HepG2 (cell line): ENCODE data around the gene KCNE2. TPM values are rescaled to one million over a fixed set of nuclear protein-coding genes. Genes with fewer than 3 reads are reported as not detected.

Experiments used
- ATF7 ChIP-seq, 2 experiments: fragments of 450-650 bp in 1 of 2; sonication (generic) in 1 of 2; formaldehyde crosslinking in 1 of 2; IDR thresholded peaks; 2 replicates each; pipeline versions ENCODE4 v1.4.0 to v1.6.1; 2016 to 2020; ENCODE audit warnings: antibody characterized with exemption in 1 of 2, mild to moderate bottlenecking in 1 of 2, missing genetic modification reagents in 1 of 2
- KLF12 ChIP-seq: sonication (generic); formaldehyde crosslinking; IDR thresholded peaks from 2 replicates; pipeline ENCODE4 v1.4.0; 2020; ENCODE audit warnings: missing genetic modification reagents, borderline replicate concordance
- MEF2D ChIP-seq: sonication (generic); formaldehyde crosslinking; IDR thresholded peaks from 2 replicates; pipeline ENCODE4 v1.5.1; 2020; ENCODE audit warnings: mild to moderate bottlenecking, missing genetic modification reagents
- RAD51 ChIP-seq: fragments of 450-650 bp; IDR thresholded peaks from 2 replicates; pipeline ENCODE4 v1.6.1; 2016; ENCODE audit warnings: borderline replicate concordance
- SNAI1 ChIP-seq: sonication (generic); formaldehyde crosslinking; IDR thresholded peaks from 2 replicates; pipeline ENCODE4 v1.5.0; 2020; ENCODE audit warnings: mild to moderate bottlenecking, missing genetic modification reagents, borderline replicate concordance
- SP2 ChIP-seq: sonication (generic); formaldehyde crosslinking; IDR thresholded peaks from 2 replicates; pipeline ENCODE4 v1.5.1; 2020; ENCODE audit warnings: mild to moderate bottlenecking, missing genetic modification reagents
- polyA plus RNA-seq, 8 experiments: library from polyadenylated mRNA; depleted of rRNA in 3 of 8; stranded (reverse) in 7 of 8; unstranded in 1 of 8; fragments of >200 nt; fragmentation: Illumina TruSeq in 4 of 8; extraction: Trizol in 4 of 8; gene quantifications; 2 replicates each; pipeline versions ENCODE4 v1.2.1 to v1.2.3, GENCODE V29; 2011 to 2016; ENCODE audit warnings: low read depth in 4 of 8, missing spikeins in 1 of 8, mixed read lengths in 1 of 8; ENCODE audit not compliant: insufficient read depth in 1 of 8
- total RNA-seq, 5 experiments: library from RNA; depleted of rRNA; stranded (reverse); fragments of >200 nt; fragmentation: Illumina TruSeq; extraction: Trizol; gene quantifications; 2 replicates each; pipeline ENCODE4 v1.2.3, GENCODE V29; 2016; ENCODE audit warnings: low read depth in 1 of 5
- TF ChIP-seq, protein P1 (sequence below): sonication (generic); formaldehyde crosslinking; conservative IDR thresholded peaks from 2 replicates; pipeline ENCODE4 v1.5.0; 2020; ENCODE audit warnings: missing genetic modification reagents
- TF ChIP-seq, protein P2 (sequence below): sonication (generic); formaldehyde crosslinking; IDR thresholded peaks from 2 replicates; pipeline ENCODE4 v1.5.0; 2020; ENCODE audit warnings: mild to moderate bottlenecking, missing genetic modification reagents
- TF ChIP-seq, protein P3 (sequence below): IDR thresholded peaks from 2 replicates; pipeline ENCODE4 v1.6.1; 2018; ENCODE audit warnings: missing genetic modification reagents, mild to moderate bottlenecking, missing compliant biosample characterization

KCNE2 gene
- total and polyA plus RNA-seq, 2 of the 13 experiments (the other 11 are each of a cell fraction or from before 2014, with no cell fraction given) = not detected

DNA sequence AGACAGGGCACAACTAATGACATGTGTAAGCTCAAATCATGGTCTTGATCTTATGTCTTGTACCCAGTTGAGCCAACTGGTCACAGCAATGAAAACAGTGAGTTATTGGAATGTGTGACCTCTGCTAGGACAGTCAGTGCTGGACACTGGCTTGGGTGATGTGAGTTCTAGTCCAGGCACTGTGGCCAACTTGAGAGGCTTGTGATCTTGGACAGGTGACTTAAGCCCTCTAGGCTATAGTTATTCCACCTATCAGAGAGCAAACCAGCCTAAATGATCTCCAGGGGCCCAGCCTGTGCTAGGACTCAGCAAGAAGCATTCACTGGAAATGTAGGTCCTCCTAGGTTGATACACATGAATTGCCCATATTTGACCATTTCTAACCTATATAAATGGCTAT is 1.1 kb downstream of the KCNE2 start (continued):
- no peak for TF ChIP-seq SP2
- TF ChIP-seq, protein P1, sequence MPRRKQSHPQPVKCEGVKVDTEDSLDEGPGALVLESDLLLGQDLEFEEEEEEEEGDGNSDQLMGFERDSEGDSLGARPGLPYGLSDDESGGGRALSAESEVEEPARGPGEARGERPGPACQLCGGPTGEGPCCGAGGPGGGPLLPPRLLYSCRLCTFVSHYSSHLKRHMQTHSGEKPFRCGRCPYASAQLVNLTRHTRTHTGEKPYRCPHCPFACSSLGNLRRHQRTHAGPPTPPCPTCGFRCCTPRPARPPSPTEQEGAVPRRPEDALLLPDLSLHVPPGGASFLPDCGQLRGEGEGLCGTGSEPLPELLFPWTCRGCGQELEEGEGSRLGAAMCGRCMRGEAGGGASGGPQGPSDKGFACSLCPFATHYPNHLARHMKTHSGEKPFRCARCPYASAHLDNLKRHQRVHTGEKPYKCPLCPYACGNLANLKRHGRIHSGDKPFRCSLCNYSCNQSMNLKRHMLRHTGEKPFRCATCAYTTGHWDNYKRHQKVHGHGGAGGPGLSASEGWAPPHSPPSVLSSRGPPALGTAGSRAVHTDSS (CRISPR knock-in tag) = no peak
- TF ChIP-seq ATF7 (IDR thresholded peaks at IDR 0.05) = no peak
- TF ChIP-seq ATF7 (CRISPR knock-in tag; IDR thresholded peaks at IDR 0.05) = no peak
- TF ChIP-seq, protein P2, sequence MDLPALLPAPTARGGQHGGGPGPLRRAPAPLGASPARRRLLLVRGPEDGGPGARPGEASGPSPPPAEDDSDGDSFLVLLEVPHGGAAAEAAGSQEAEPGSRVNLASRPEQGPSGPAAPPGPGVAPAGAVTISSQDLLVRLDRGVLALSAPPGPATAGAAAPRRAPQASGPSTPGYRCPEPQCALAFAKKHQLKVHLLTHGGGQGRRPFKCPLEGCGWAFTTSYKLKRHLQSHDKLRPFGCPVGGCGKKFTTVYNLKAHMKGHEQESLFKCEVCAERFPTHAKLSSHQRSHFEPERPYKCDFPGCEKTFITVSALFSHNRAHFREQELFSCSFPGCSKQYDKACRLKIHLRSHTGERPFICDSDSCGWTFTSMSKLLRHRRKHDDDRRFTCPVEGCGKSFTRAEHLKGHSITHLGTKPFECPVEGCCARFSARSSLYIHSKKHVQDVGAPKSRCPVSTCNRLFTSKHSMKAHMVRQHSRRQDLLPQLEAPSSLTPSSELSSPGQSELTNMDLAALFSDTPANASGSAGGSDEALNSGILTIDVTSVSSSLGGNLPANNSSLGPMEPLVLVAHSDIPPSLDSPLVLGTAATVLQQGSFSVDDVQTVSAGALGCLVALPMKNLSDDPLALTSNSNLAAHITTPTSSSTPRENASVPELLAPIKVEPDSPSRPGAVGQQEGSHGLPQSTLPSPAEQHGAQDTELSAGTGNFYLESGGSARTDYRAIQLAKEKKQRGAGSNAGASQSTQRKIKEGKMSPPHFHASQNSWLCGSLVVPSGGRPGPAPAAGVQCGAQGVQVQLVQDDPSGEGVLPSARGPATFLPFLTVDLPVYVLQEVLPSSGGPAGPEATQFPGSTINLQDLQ = no peak
- no peak for TF ChIP-seq SNAI1
- TF ChIP-seq KLF12 (CRISPR knock-in tag) = no peak
- TF ChIP-seq RAD51 = no peak
- TF ChIP-seq, protein P3, sequence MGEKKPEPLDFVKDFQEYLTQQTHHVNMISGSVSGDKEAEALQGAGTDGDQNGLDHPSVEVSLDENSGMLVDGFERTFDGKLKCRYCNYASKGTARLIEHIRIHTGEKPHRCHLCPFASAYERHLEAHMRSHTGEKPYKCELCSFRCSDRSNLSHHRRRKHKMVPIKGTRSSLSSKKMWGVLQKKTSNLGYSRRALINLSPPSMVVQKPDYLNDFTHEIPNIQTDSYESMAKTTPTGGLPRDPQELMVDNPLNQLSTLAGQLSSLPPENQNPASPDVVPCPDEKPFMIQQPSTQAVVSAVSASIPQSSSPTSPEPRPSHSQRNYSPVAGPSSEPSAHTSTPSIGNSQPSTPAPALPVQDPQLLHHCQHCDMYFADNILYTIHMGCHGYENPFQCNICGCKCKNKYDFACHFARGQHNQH = no peak
- TF ChIP-seq MEF2D (CRISPR knock-in tag) = no peak
